Lower leg skin (tissue), 3 donors: ENCODE results near the gene NOX4.
"Not testable (repeated sequence)": the region's sequence is repeated elsewhere in the genome, so short reads cannot be mapped to it uniquely, and the experiment has no call there.

Source experiments
- CTCF ChIP-seq, 3 donors: fragments of 450-650 bp; IDR thresholded peaks; one replicate each; pipeline ENCODE4 v1.5.1; 2016; ENCODE audit warnings: antibody characterized with exemption in 3 of 3, mild to moderate bottlenecking in 3 of 3, moderate library complexity in 2 of 3
- POLR2A ChIP-seq, 2 donors: fragments of 450-650 bp; IDR thresholded peaks; one replicate each; pipeline ENCODE4 v1.6.1; 2016 to 2017; ENCODE audit warnings: antibody characterized with exemption in 2 of 2, mild to moderate bottlenecking in 1 of 2, moderate library complexity in 1 of 2

DNA sequence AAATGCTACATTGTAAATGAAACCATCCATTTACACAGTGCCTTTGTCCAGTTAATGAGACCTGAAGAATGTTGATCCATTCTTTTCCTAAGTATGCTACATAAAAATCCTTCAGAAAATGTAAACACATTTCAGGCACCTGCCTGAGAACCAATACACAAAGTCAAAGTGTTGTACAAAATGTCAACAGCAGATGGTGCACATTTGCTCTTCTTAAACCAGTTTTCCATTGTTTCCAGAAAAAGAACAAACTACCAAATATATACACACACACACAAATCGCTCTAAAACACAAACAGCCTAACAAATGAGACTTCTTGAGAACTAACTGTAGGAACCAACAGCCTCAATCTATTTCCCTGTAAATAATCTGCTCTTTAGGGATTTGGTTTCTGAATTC lies 157.5 kb downstream of the NOX4 start:
- not testable (repeated sequence) for TF ChIP-seq CTCF, POLR2A (IDR thresholded peaks at IDR 0.05)
